Gastroesophageal sphincter (tissue), 4 donors: Measurements from ENCODE around the gene FRMD1. TPM values are rescaled to one million over a fixed set of nuclear protein-coding genes. Genes with fewer than 3 reads are reported as not detected.

Experiments used
- ATAC-seq: fragments of 150-250 bp; one replicate; pipeline ENCODE4 v1.9.1; 2016; ENCODE audit warnings: mild to moderate bottlenecking, moderate library complexity
- H3K27ac ChIP-seq, 4 donors: fragments of 200-600 bp; sonication (generic) in 3 of 4; 1 replicate in 3 of 4; 2 replicates in 1 of 4; pipeline ENCODE4 v1.5.1; 2016 to 2019
- H3K27me3 ChIP-seq: fragments of 200-600 bp; sonication (generic); one replicate; pipeline ENCODE4 v1.5.1; 2019
- H3K36me3 ChIP-seq, 2 donors: fragments of 200-600 bp; sonication (generic); one replicate each; pipeline ENCODE4 v1.5.1; 2019; ENCODE audit warnings: control low read depth in 1 of 2
- H3K4me1 ChIP-seq, 3 donors: fragments of 200-600 bp; sonication (generic); 1 replicate in 2 of 3; 2 replicates in 1 of 3; pipeline ENCODE4 v1.5.1; 2016 to 2019; ENCODE audit warnings: control low read depth in 2 of 3
- H3K4me3 ChIP-seq, 2 donors: fragments of 200-600 bp; sonication (generic); one replicate each; pipeline ENCODE4 v1.5.1; 2019; ENCODE audit warnings: mild to moderate bottlenecking in 1 of 2, moderate library complexity in 1 of 2
- H3K9me3 ChIP-seq, 3 donors: fragments of 200-600 bp; sonication (generic); one replicate each; pipeline ENCODE4 v1.5.1; 2017 to 2019; ENCODE audit warnings: control low read depth in 2 of 3
- EP300 ChIP-seq: sonication (generic); formaldehyde crosslinking; IDR thresholded peaks from one replicate; pipeline ENCODE4 v1.6.1; 2017; ENCODE audit warnings: antibody characterized with exemption, mild to moderate bottlenecking
- POLR2A ChIP-seq, 2 donors: fragments of 450-650 bp; IDR thresholded peaks; one replicate each; pipeline ENCODE4 v1.6.1; 2017; ENCODE audit warnings: antibody characterized with exemption in 2 of 2, mild to moderate bottlenecking in 2 of 2, moderate library complexity in 1 of 2
- POLR2AphosphoS5 ChIP-seq: sonication (generic); formaldehyde crosslinking; IDR thresholded peaks from one replicate; pipeline ENCODE4 v1.6.1; 2017; ENCODE audit warnings: antibody characterized with exemption
- WGBS, 2 donors: methylation state at CpG; one replicate each; pipeline ENCODE4 v1.1.5; 2018; ENCODE audit warnings: low coverage in 1 of 2; 5-methylcytosine and 5-hydroxymethylcytosine counted together
- total RNA-seq, 4 donors: library from RNA; depleted of rRNA; stranded (reverse); fragments of >200 nt; gene quantifications; one replicate each; pipeline ENCODE4 v1.1.0, GENCODE V29; 2016
- TF ChIP-seq, protein P1 (sequence below), 4 experiments: fragments of 200-600 bp in 2 of 4; fragments of 450-650 bp in 2 of 4; sonication (generic) in 1 of 4; IDR thresholded peaks; one replicate each; pipeline ENCODE4 v1.5.1; 2017 to 2019; ENCODE audit warnings: antibody characterized with exemption in 4 of 4, mild to moderate bottlenecking in 2 of 4, moderate library complexity in 2 of 4

Gene FRMD1
- total RNA-seq, 4 donors from 2014 or later: 0.10 to 0.54 (median 0.23) TPM; not detected in 1

DNA sequence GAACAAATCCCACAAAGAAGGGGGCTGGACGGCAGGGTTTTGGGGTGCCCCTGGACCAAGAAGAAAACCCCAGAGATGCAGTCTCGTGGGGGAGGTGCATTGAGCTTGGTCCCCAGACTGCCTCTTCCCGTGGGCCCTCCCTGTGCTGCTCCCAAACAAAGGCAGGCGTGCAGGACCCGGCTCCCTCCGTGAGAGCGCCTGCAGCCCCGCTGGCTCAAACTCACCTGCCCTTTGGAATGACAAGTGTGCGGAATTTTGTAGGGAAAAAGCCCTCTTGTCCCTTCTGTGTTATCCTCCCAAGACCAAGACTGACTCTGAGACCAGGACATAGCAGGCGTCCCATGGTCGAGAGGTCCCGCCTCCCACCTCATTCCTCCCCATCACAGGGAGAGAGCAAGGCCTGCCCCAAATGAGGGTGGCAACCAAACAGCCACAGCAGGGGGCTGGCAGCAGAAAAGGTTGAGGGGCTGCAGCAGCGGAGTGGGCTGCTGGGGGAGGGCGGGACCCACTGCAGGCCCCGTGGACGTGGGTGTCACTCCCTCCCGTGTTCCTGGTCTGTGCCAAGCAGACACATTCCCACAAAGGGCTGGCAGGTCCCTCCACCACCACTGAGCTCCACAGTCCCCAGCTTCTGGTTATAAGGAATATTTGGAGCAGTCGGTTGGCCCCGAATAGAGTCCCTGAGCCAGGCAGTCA is 5.6 kb upstream of the FRMD1 start:
- H3K36me3 ChIP-seq: no peaks in the 10 kb centered on the region
- peaks cover 0 to 19% (median 11%) of the 10 kb centered on the region in 3 donors for H3K4me1 ChIP-seq
- 100% methylated on average over 1 of the region's 19 CpGs; no CpG with 5 or more reads in 1 of the 2 donors for WGBS, 2 donors
- peaks cover 2% of the 10 kb centered on the region for H3K27me3 ChIP-seq
- no peak overlapping the region for H3K4me3 ChIP-seq
- H3K27ac ChIP-seq: no peak overlapping the region
- TF ChIP-seq, protein P1, sequence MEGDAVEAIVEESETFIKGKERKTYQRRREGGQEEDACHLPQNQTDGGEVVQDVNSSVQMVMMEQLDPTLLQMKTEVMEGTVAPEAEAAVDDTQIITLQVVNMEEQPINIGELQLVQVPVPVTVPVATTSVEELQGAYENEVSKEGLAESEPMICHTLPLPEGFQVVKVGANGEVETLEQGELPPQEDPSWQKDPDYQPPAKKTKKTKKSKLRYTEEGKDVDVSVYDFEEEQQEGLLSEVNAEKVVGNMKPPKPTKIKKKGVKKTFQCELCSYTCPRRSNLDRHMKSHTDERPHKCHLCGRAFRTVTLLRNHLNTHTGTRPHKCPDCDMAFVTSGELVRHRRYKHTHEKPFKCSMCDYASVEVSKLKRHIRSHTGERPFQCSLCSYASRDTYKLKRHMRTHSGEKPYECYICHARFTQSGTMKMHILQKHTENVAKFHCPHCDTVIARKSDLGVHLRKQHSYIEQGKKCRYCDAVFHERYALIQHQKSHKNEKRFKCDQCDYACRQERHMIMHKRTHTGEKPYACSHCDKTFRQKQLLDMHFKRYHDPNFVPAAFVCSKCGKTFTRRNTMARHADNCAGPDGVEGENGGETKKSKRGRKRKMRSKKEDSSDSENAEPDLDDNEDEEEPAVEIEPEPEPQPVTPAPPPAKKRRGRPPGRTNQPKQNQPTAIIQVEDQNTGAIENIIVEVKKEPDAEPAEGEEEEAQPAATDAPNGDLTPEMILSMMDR (IDR thresholded peaks at IDR 0.05): no peak
- no peak for TF ChIP-seq POLR2AphosphoS5
- no peak for TF ChIP-seq POLR2A (IDR thresholded peaks at IDR 0.05)
- no peak for TF ChIP-seq EP300
- no peaks in the 10 kb centered on the region for H3K9me3 ChIP-seq
- ATAC-seq: no peak

DNA sequence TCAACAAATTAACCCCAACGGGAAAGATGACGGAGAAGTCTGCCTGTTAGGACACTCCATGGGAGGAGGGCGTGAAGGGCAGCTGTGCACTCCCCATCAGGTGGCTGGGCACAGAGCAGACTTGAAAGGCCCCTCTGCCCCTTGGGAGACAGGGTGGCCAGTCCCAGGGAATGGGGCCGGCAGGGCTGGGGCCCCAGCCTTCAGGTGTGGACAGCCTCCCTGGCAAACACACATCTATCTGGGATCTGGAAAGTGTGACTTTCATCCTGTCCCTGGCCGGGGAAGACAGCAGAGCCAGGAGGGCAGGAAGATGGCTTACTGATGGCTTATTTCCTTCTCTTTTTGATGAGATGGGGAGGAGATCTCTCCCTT is 4.5 kb upstream of the FRMD1 start:
- TF ChIP-seq POLR2AphosphoS5 (no peak), EP300 (no peak), POLR2A (IDR thresholded peaks at IDR 0.05) (no peak)
- TF ChIP-seq, protein P1 (IDR thresholded peaks at IDR 0.05): no peak
- H3K9me3 ChIP-seq: no peaks in the 10 kb centered on the region
- H3K36me3 ChIP-seq: no peaks in the 10 kb centered on the region
- no peak overlapping the region for H3K27ac ChIP-seq
- 46% methylated on average over 3 of the region's 5 CpGs; no CpG with 5 or more reads in 1 of the 2 donors for WGBS, 2 donors
- no peak overlapping the region for H3K4me3 ChIP-seq
- H3K27me3 ChIP-seq: peaks cover 4% of the 10 kb centered on the region
- H3K4me1 ChIP-seq: peaks cover 0 to 22% (median 7%) of the 10 kb centered on the region in 3 donors
- ATAC-seq: no peak

DNA sequence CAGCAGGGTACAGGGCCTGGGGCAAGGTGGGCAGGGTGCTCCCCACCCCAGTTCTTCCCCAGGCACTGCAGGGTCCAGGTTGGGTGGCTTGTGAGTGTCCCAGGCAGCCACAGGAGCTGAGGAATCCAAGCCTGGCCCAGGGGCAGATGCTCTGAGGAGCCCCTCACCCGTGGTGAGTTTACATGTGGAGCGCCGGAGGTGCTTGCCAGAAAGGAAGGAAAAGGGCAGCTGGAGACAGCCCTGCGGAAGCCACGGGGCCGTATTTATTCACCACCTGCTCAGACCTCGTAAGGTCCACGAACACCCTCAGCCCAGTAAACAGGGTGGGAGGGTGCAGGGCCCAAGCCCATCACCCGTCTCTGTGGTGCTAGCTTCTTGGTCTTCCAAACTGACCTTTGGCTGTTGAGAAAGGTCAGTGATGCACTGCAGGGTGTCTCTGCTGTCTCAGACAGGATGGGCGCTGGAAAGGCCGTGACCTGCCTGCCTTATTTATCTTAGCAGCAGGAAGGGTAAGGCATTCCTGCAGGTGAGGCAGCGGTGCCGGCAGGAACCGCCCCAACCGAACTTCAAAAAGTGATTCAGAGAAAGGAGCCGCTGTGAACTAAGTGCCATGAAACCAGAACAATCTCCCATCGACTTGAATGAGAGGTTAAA is 4.0 kb upstream of the FRMD1 start:
- TF ChIP-seq, protein P1 (IDR thresholded peaks at IDR 0.05): no peak
- TF ChIP-seq POLR2AphosphoS5: no peak
- no peak for TF ChIP-seq POLR2A (IDR thresholded peaks at IDR 0.05)
- no peak for TF ChIP-seq EP300
- peaks cover 4% of the 10 kb centered on the region for H3K27me3 ChIP-seq
- H3K4me1 ChIP-seq: peaks cover 0 to 22% (median 3%) of the 10 kb centered on the region in 3 donors
- no peak overlapping the region for H3K4me3 ChIP-seq
- H3K27ac ChIP-seq: no peak overlapping the region
- ATAC-seq: no peak
- no peaks in the 10 kb centered on the region for H3K36me3 ChIP-seq
- WGBS, 2 donors: 20 to 56% methylated on average over 1 to 5 of the region's 17 CpGs
- H3K9me3 ChIP-seq: no peaks in the 10 kb centered on the region

DNA sequence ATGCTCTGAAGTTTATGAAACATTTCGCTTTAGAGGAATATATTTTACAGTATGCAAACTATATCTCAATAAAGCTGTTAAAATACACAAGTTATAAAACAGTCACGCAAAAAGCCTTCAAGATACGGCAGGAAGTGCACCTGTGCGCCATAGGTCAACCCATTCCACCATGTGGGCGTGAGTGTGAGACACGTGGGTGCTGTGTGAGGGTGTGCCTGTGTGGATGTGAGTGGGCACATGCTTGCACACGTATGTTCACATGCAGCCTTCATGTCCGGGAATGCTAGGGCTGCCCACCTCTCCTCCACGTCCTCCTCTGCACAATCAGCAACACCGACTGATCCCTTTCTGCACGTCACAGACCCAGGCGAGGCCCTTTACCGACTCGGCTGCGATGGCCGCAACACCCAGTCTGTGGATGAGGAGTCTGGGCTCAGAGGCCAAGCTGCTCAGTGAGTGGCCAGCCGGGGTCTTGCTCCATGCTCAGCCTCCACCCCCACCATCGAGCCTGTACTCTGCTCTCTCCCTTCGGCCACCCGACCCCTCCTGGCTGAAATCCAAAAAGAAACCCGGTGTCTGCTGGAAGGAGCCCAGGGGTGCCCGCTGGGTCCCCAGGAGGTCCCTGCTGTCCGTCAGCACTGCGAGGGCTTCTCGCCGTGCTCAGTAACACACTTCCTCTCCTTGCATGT is 3.0 kb upstream of the FRMD1 start:
- peaks cover 0 to 16% (median 0%) of the 10 kb centered on the region in 3 donors for H3K4me1 ChIP-seq
- no peak for ATAC-seq
- no peak overlapping the region for H3K4me3 ChIP-seq
- H3K9me3 ChIP-seq: no peaks in the 10 kb centered on the region
- TF ChIP-seq, protein P1 (IDR thresholded peaks at IDR 0.05): no peak
- TF ChIP-seq EP300 (no peak), POLR2A (IDR thresholded peaks at IDR 0.05) (no peak), POLR2AphosphoS5 (no peak)
- no peaks in the 10 kb centered on the region for H3K36me3 ChIP-seq
- 80 to 89% methylated on average over 1 to 15 of the region's 26 CpGs for WGBS, 2 donors
- no peak overlapping the region for H3K27ac ChIP-seq
- peaks cover 4% of the 10 kb centered on the region for H3K27me3 ChIP-seq
